Muscle of back (tissue), 11 donors: ENCODE results near the gene MAN1C1. TPM values are rescaled to one million over a fixed set of nuclear protein-coding genes. Genes with fewer than 3 reads are reported as not detected.

Experiments used
- DNase-seq, 3 donors: peaks; one replicate each; pipeline versions ENCODE4 v3.0.0 to v3.0.0-alpha.2; 2013
- polyA plus RNA-seq, 10 donors: library from polyadenylated mRNA; unstranded; fragments of 120-200 nt; gene quantifications; one replicate each; pipeline ENCODE4 v1.2.1, GENCODE V29; 2013; ENCODE audit not compliant: insufficient read length in 10 of 10

MAN1C1 gene
- polyA plus RNA-seq, 10 donors: 9.1 to 15.4 (median 12.1) TPM

GRCh38 chr1:25735956-25736529 lies 119.5 kb downstream of the MAN1C1 start:
- no peak for DNase-seq

- peak in 2 of 3 donors; percentile 47 to 73 for DNase-seq
These were observed 120.5 kb downstream of the MAN1C1 start for GRCh38 chr1:25737130-25737529.

DNA sequence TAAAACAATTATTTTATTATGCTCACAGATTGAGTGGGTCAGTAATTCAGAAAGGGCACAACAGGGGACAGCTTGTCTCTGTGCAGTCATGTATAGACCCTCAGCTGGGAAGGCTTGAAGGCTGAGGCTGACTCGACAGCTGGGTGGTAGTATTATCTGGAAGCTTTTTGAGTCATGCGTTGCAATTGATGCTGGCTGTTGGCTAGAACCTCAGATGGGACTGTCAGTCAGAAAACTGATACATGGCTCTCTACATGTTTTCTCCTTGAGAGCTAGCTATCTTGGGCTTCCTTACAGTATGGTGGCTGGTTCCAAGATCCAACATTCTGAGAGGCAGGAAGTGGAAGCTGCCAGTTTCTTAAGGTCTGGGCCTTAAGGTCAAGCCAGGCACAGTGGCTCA lies 121.9 kb downstream of the MAN1C1 start:
- peak in 2 of 3 donors; percentile 31 to 61 for DNase-seq

GRCh38 chr1:25739341-25739740 lies 122.8 kb downstream of the MAN1C1 start:
- DNase-seq: no peak

DNA sequence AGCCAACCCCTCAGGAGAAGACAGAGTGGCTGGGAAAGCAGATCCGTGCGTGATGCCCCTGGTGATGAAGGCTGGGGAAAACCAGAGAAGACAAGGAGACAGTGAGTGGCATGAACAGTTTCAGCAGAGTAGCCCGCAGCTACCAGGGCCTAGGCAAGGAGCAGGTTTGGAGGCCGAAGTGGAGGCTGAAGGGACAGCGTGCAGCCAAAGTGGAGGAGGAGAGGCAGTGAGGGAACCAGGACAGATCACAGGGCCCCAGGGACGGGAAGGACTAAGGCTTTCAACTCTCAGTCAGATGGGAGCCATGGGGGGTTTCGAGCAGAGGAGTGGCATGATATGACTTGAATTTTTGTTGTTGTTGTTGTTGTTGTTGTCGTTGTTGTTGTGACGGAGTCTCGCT lies 123.5 kb downstream of the MAN1C1 start:
- DNase-seq: no peak

DNA sequence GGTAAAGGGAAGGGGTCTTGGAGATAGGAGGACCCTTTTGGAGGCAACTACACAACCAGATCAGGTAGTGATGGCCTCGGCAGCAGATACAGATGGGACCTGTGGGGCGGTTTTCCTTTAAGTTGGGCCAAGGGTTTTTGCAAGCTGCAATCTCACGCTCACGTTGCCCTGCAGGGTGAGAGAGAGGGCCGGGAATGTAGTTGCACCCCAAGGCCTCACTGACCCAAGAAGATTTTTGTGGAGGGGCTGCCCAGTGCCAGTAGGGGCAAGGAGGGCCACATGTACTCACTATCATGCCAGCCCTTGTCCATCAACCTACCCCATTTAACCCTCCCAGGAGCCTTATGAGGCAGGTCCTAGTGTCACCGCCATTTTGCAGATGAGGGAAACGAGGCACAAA lies 125.7 kb downstream of the MAN1C1 start:
- no peak for DNase-seq

GRCh38 chr1:25743164-25744139 lies 126.9 kb downstream of the MAN1C1 start:
- peak; percentile 74 to 88 (median 81) for DNase-seq

DNA sequence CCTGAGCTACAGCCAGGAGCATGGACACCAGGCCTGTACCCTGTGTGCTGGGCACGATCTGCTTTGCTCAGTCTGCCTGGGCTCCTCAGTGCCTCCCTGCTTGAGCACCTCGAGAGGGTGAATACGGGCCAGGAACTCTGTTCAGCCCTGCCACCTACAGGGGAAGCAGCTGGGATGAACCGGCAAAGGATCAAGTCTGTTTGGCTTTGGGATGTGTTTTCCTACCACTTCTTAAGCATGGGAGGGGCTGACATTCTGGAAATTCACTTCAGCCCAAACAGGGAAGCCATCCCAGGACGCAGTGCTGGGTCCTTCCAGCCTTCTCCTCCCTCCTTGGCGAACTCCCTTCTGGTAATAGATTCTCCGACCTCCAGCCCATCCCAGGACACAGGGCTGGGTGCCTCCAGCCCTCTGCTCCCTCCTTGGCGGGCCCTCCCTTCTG lies 127.6 kb downstream of the MAN1C1 start:
- DNase-seq: peak; percentile 63 to 93 (median 87)

DNA sequence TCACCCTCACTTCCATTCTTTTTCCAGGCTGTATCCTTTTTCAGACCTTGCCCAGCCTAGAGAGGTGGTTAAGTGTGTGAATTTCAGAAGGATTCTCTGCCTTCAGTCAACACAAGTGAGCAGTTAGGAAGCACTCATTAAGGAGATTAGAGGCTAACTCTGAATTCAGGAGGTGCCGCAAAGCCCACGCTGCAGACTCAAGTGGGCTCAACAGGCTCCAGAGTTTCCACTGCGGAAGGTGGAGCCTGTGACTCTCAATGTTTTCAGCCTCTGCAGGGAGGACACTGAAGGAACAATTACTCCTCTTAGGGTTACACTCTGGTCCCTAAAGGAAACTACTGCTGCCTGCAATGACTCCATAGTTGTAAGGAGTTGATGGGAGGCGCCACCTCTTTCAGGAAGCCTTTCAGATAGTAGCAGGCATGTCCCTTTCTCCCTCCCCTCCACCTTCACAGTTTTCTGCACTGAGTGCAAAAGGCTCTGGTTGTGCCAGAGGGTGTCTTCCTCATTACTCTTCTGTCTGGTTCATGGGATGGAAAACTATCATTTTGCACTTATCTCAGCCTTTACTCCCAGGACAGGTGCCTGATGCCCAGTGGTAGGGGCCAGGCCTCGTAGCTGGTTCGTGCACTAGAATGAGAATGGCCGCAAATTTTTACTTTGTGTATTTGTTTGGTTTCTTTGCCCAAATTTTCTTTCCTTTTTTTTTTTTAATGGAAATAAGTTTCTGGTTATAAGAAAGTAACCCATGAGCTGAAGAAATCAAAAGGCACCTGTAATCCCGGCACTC lies 128.2 kb downstream of the MAN1C1 start:
- DNase-seq: no peak

- no peak for DNase-seq
These were observed 129.9 kb downstream of the MAN1C1 start for GRCh38 chr1:25746299-25747045.

DNA sequence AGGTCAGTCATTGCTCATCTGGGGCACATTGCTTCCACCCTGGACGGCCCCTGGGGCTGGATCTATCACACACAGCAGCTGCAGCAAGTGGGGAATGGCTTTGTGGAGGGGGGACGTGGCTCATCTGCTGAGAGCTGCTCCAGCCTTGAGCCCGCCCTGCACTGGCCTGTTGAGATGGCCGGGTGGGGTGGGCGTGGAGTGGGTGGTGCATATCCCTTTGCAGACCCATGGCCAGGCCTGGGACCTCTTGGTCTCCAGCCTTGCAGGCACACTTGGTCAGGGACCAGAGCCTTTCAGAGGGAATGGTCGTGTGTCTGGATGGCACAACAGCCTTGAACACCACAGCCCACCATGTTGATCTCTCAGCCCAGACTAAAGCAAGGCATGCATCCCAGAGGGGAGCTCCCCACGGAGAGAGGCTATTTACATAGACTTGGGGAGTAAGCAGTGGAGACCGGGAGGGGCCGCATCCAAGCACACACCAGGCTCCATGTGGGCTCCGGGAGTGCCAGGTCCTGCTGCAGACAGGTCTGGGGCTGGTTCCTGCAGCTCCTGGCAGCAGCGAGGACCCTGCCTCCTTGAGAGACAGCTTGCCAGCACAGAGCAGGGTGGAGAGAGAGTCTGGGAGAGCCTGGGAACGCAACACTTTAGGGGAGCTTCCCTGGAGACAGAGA lies 130.6 kb downstream of the MAN1C1 start:
- DNase-seq: no peak

- DNase-seq: no peak
These were observed 132.1 kb downstream of the MAN1C1 start for GRCh38 chr1:25748531-25749205.

DNA sequence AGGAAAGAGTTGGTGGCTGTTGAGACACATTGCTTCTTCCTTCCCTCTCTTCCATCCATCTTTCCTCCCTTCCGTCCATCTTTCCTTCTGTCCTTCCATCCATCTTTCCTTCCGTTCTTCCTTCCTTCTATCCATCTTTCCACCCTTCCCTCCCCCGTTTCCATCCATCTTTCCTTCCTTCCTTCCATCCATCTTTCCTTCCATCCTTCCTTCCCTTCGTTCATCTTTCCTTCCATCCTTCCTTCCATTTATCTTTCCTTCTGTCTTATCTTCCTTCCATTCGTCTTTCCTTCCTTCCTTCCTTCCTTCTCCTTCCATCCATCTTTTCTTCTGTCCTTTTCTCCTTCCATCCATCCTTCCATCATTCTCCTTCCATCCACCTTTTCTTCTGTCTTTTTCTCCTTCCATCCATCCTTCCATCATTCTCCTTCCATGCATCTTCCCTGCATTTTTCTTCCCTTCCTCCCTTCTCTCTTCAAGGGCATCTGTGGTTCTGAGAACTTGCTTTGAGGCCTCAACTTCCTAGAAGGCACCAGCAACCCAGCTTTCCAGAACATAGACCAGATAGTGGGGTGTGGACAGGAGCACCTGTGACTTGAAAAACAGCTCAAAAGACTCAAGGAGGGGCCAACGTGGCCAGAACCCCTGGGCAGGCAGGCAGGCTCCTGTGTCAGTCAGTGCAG lies 134.5 kb downstream of the MAN1C1 start:
- no peak for DNase-seq

DNA sequence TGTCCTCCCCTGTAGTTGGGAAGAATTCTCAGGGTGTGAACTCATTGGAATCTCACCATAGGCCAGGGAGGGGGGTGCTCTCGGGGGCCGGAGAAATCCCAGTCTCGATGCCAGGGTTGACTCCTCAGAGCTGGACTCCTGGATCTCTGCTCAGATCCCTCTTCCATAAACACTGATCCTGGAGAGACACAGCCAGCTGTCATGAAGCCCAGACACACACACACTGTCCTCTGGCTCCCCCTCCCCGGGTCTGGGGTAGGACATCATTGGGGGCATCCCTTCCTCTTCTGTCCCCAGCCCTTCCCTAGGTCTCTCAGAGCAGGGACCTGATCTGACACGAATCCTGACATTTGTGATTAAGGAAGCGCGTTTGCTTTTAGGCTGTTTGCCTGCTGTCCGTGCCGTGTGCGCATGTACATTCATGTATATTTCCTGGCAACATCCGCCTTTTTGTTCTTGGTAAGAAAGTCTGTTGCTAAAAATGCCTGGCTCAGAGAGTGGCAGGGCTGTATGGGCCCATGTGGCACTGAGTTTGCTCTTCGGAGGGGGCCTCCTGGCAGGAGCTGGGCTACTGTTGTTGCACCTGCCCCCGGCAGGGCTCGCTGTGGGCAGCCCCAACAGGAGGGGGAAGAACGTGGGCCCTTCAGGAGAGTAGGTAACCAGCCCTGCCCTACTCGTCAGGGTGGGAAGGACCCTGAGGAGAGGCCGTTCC lies 138.0 kb downstream of the MAN1C1 start:
- DNase-seq: peak; percentile 45 to 82 (median 58)

- DNase-seq: no peak
These were observed 139.0 kb downstream of the MAN1C1 start for GRCh38 chr1:25755475-25756125.

DNA sequence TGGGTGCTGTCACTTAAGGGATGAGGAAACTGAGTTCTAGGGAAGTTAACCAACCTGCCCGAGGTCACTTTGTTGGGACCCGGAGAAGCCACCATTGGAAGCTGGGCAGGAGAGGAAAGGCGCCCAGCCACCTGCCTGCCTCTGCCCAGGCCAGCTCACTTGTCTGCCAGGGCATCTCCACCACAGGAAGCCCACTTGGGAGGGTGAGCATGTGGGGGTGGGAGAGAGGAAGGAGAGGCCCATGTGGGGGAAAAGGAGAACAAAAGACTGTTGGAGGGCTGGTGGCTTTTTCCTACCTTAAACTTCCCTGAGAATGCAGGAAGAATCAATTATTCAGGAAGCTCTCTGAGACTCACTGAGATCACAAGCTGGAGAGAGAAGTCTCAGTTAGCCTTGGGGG lies 139.6 kb downstream of the MAN1C1 start:
- no peak for DNase-seq

DNA sequence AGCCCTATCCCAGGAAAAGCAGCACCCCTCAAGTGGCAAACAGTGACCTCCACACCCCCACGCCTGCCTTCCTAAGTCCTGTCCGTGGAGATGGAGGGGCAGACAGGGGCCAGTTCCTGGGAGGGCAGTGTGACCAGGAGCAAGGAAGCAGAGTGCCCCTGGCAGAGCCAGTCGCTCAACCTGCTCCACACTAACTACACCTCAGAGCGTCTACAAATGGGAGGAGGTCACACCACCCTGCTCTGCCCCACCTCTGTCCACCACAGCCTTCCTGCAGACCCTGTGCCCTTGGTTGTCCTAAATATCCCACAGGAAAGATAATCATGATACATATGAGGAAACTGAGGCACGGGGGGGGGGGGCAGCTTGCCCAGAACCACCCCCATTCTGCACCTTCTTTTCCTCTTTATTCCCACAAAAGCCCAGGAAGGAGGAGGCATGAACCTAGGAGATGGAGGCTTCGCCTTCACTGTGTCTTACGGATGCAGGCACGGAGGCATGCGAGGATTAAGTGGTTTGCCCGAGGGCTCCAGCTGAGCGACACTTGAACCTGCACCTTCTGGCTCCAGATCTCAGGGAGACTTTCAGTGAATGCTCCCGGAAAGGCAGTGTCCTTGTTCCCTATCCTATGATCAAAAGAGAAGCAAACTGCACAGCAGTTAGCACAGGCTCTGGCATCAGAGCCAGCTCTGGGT lies 140.7 kb downstream of the MAN1C1 start:
- no peak for DNase-seq

GRCh38 chr1:25757846-25758185 lies 141.2 kb downstream of the MAN1C1 start:
- DNase-seq: no peak
